ENCODE results near the gene RRP1.

RRP1 gene

GRCh38 chr21:43778469-43779335, 10.7 kb upstream of the RRP1 start:
- TF ChIP-seq CTCF (conservative IDR thresholded peaks at IDR 0.05; ENCODE audit: low read length), result no peak
- no peak for DNase-seq (ENCODE audit: low read depth)

GRCh38 chr21:43779660-43780059, 9.7 kb upstream of the RRP1 start:
- TF ChIP-seq CTCF (conservative IDR thresholded peaks at IDR 0.05; ENCODE audit: low read length), result no peak
- DNase-seq (ENCODE audit: low read depth), result no peak
- H3K4me3 ChIP-seq (ENCODE audit: low read length), result no peak overlapping the region

More at GRCh38 chr21:43778469-43779335, 10.7 kb upstream of the RRP1 start:
- H3K4me3 ChIP-seq (ENCODE audit: low read length), result no peak overlapping the region

- TF ChIP-seq CTCF (conservative IDR thresholded peaks at IDR 0.05; ENCODE audit: low read length), result no peak
- no peak for DNase-seq (ENCODE audit: low read depth)
- no peak overlapping the region for H3K4me3 ChIP-seq (ENCODE audit: low read length)
These were observed 7.5 kb upstream of the RRP1 start for GRCh38 chr21:43781846-43782245.

GRCh38 chr21:43782431-43783097, 6.8 kb upstream of the RRP1 start:
- no peak for DNase-seq (ENCODE audit: low read depth)
- TF ChIP-seq CTCF (conservative IDR thresholded peaks at IDR 0.05; ENCODE audit: low read length), result no peak
- H3K4me3 ChIP-seq (ENCODE audit: low read length), result no peak overlapping the region

GRCh38 chr21:43783098-43783700, 6.2 kb upstream of the RRP1 start:
- no peak for DNase-seq (ENCODE audit: low read depth)
- H3K4me3 ChIP-seq (ENCODE audit: low read length), result no peak overlapping the region
- no peak for TF ChIP-seq CTCF (conservative IDR thresholded peaks at IDR 0.05; ENCODE audit: low read length)

GRCh38 chr21:43785134-43785533, 4.2 kb upstream of the RRP1 start:
- DNase-seq (ENCODE audit: low read depth), result no peak
- no peak for TF ChIP-seq CTCF (conservative IDR thresholded peaks at IDR 0.05; ENCODE audit: low read length)
- no peak overlapping the region for H3K4me3 ChIP-seq (ENCODE audit: low read length)
